Activated gamma-delta T cell treated with Interleukin-2 at 50 U/mL for 16 hours (primary cell): ENCODE measurements around the gene USP32.

Experiments
- DNase-seq: peaks from one replicate; pipeline ENCODE4 v3.0.0-alpha.2; 2020

Gene USP32

GRCh38 chr17:60147553-60148223, 244.2 kb downstream of the USP32 start:
- no peak for DNase-seq

DNA sequence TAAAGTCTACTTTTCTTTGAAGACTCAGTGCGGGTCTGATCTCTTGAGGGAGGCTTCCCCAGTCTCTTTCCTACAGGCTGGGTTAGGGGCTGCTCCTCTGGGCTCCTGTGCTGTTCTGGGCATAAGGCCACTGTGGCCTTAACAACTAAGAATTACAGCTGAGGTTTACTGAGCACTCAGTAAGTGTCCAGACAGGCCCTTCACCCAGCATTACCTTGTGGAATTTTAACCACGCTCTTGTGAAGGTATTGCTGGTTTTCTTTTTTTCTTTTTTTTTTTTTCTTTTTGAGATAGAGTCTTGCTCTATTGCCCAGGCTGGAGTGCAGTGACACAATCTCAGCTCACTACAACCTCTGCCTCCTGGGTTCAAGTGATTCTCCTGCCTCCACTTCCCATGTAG, 245.7 kb downstream of the USP32 start:
- no peak for DNase-seq

- no peak for DNase-seq
Observed at GRCh38 chr17:60145006-60145935, 246.7 kb downstream of the USP32 start.

GRCh38 chr17:60142872-60143499, 248.9 kb downstream of the USP32 start:
- peak; percentile 72 for DNase-seq

DNA sequence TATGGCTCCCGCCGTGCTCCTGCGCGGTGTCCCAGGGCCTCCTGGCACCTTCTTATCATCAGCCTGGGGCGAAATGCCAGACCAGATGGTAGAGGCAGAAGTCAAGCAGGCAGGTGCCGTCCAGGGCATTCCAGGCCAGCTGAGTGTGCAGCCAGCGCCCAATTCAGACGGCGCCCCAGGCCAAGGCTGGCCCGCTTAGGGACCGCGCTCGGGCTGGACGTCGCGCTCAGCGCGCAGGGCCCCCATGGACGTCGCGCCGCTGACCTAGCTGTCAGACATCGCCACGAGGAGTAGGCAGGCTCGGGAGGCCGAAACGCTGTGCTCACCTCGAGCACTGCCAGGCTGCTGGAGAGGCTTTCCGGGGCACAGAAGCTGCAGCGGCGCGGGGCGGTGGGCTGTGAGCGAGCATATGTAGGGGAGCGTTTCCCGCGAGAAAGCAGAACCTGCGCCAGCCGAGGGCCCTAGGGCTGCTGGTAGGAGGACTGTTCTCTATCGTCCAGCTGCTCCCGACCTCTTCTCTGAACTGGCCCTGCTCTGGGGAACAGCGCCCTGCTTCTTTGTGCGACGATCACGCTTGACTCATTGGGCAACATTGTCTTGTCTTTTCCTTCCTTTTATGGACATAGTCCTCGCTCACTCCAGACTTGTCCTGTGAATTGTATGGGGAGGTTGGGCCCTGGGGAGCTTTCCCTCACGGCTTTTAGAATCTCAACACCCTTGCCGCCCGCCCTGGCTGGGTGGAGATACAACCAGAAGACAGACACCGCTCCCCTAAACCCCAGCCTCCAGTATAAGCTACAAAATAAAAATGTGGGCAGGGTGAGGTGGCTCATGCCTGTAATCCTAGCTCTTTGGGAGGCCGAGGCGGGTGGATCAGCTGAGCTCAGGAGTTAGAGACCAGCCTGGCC, 250.6 kb downstream of the USP32 start:
- DNase-seq: no peak

DNA sequence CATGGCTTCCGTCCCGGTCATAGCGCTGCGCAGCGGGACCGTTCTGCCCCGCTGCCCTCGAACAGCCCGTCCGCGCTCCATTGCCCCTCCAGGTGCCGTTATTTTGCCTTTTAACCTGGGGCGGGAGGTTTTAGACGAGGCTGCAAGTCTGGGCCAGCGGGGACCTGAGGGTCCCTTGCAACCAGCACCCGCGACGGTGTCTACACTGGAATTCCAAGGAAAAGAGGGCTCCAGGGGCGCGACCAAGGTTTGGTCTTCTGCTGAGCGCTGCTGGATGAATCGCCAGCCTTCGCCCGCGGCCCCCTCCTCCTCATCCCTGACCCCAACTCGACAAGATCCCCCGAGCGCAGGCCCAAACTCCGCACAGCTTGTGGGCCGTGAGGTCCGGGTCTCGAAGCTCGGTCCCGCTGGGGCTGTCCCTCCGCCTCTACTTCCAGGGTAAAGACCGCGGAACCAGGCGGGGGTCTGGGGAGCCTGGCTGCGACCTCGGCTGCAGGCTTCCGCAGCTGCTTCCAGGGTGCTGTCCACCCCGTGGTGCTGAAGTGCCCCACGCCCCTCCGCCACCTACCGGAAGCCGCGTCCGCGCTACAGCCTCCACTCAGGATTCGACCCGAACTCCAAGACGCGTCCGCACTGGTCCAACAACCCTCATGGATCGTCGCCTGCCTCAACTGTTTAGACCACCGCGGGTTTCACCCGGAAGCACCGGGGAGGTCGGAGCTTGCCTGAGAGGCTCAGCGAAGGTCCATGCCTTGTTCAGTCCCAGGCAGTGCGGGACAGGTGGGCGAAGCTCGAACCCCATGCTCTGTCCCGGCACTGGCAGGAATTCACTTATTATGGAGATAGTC, 252.3 kb downstream of the USP32 start:
- peak; percentile 66 for DNase-seq

GRCh38 chr17:60138769-60139437, 253.0 kb downstream of the USP32 start:
- DNase-seq: no peak

DNA sequence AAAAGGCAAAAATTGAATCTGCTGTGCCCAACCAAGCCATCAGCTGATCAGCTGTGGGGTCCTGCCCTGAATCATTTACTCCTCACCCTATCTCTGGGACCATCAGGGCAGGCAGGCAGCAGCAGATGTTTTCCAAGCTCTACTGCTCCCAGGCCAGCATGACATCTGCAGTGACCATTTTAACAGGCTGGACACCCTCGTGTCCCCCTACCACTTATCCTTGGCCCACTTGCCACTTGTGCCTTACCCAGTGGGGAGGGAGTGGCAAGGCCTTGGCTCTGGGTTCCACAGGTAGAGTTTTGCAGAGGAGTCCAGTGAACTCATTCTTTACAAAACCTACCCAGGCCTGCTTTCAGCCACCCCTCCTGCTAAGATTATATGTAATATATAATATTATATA, 254.2 kb downstream of the USP32 start:
- no peak for DNase-seq

DNA sequence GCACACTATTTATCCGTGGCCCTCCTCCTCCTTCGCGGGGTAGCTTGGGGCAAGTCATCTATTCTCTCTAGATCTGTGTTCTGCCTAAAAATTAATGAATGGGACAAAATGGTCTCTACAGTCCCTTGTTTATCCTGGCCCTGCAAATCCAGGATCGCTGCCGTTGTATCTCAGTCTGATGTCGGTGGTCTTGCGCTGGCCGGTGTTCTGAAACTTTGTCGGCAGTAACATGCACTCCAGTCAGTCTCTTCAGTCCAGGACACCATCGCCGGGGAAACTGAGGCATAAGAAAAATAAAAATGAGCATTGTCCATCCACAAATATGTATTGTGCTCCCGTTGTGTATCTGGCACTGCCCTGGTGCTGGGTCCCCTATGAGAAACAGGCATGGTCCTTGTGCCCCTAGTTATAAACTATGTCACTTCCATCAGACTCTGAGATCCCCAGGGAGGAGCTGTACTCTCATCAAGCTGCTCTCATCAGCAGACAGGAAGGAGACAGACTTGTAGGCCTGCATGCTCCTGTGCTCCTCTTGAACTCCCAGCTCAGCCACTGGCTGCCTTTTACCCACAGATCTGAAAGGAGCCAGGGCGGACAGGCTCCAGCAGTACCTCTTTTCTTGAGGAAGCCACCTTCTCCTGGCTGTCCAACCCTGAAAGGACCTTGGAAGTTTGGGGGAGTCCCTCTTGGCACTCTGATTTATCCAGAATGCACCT, 255.8 kb downstream of the USP32 start:
- no peak for DNase-seq

DNA sequence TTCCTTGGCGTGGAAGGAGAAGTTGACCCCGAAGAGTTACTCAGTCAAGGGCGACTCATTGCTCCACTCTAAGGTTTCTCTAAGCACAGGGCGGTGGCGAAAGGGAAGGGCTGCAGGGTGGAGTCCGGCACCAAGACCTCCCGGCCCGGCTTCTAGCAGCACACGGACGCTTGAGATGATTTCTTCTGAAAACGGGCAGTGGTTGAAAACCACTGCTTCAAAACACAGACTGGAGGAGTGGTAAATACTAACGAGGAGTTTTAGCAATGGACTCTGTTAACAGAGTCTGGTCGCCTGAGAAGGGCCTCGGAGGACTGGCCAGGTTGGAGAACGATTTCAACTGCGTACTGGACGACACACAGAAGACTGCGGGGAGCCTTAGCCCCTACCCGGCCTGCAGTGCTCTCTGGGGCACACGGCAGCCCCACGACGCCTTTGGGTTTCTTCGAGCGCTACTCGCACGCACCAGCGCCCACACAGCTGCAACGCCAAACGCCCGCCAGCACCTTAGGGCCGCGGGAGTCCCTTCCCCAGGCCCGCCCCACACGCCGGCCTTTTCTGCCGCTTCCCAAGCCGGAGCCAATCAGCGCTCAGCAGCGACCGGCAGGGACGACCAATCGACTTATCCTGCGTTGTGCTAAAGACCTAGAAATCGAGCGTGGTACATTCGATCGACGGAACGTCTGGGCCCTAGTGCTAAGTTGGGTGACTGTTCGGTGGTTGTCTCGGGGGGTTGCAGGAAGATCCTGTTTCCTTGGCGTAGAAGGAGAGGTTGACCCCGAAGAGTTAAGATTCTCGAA, 256.6 kb downstream of the USP32 start:
- peak; percentile 61 for DNase-seq

- DNase-seq: no peak
Observed at GRCh38 chr17:60134396-60135150, 257.4 kb downstream of the USP32 start.

DNA sequence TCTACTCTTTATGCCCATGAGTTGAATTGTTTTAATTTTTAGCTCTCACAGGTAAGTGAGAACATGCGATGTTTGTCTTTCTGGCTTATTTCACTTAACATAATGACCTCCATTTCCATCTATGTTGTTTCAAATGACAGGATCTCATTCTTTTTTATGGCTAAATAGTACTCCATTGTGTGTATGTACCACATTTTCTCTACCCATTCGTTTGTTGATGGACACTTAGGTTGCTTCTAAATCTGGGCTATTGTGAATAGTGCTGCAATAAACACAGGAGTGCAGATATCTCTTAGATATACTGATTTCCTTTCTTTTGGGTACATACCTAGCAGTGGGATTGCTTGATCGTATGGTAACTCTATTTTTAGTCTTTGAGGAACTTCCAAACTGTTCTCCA, 261.5 kb downstream of the USP32 start:
- no peak for DNase-seq

DNA sequence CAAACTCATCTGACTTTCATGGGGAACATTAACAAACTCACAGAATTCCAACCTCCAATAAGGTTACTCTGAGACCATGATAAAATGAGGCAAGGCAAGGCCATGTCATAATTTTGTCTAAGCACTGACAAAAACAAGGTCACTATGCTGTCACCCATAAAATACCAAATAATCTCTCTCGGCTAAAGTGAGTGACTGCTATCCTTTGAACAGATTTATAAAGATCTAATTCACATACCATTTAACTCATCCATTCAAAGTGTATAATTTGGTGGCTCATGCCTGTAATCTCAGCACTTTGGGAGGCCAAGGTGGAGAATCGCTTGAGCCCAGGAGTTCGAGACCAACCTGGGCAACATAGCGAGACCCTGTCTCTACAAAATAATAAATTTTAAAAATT, 262.8 kb downstream of the USP32 start:
- DNase-seq: no peak
